ENCODE measurements around the gene NBEA.

Gene NBEA

GRCh38 chr13:35475212-35475959, 533.3 kb downstream of the NBEA start:
- peak; percentile 58 for DNase-seq (ENCODE audit: low spot score)

GRCh38 chr13:35475960-35476943, 534.2 kb downstream of the NBEA start, which contains the start of gene MAB21L1:
MAB21L1 (minus strand) TSS chr13:35476689; CDS start chr13:35476138, 551 bp downstream.
- peak; percentile 83 for DNase-seq (ENCODE audit: low spot score)

- DNase-seq (ENCODE audit: low spot score): no peak
Observed at GRCh38 chr13:35477386-35477946, 535.4 kb downstream of the NBEA start.

- DNase-seq (ENCODE audit: low spot score): no peak
Observed at GRCh38 chr13:35478271-35479037, 536.4 kb downstream of the NBEA start.

- no peak for DNase-seq (ENCODE audit: low spot score)
Observed at GRCh38 chr13:35479038-35479492, 537.0 kb downstream of the NBEA start.

DNA sequence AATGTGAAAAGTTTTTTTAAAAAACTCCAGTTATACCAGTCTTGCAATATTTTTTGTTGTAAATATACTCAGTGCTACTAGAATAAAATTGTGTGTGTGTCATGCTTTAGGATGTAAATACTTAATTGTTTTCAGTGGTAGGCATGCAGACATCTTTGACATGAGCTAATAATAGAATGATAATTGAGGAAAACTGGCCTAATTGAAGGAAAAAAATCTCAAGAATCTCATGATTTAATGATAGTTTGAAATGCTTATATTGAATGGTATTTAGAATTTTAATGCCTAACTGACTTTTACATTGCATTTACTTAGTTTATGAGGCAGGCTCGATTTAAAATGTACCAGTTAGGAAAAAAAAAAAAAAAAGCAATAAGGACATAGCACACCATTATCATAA, 537.6 kb downstream of the NBEA start:
- DNase-seq (ENCODE audit: low spot score): no peak

DNA sequence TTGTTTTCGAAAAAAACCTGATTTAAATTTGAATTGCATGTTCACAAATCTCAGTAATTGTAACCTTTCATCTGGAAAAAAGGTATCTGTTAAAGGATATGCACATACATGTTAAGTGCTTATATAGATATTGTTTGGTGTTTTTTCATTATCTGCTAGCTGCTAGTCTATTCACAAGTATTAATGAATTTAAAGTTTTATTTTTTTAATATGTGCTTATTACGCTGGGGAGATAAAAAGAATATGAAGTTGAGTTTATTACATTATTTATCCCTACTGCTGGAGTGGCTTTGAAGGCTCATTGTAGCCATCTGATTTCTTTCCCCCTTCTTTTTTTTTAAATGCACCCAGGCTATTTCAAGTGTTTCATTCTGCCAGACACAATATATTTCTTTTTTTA, 538.3 kb downstream of the NBEA start:
- no peak for DNase-seq (ENCODE audit: low spot score)

DNA sequence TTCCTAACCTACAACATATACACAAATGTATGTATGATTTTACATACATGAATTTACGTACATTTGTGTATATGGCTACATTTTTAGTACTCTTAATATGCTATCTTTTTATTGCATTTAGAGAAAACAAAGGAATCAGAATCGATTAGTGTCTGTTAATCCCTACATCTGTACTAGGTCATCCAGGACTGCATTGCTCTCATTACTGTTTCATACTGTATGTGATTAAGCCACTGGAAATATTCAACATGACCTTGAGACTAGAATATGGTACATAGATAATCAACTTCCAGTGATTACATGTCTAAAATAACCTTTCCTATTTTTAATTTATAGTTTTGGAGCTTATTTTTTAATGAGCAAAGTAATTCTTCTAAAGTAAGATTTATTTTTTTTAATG, 539.7 kb downstream of the NBEA start:
- no peak for DNase-seq (ENCODE audit: low spot score)

DNA sequence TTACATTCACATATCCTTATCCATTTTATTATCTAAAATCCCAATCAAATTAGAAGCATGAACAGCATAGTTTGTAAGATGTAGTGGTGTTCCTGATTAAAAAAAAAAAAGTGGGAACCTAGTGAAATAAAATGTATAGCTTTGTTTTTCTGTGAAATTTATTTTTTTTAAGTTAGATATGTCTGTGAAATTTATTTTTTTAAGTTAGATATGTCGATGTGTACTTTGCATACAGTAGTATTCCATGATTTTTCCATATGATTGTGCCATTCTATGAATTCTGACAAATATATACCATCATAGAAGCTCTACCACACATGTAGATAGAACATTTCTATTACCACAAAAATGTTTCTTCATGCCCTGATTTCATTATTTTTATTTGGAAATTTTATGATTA, 540.5 kb downstream of the NBEA start:
- DNase-seq (ENCODE audit: low spot score): no peak

DNA sequence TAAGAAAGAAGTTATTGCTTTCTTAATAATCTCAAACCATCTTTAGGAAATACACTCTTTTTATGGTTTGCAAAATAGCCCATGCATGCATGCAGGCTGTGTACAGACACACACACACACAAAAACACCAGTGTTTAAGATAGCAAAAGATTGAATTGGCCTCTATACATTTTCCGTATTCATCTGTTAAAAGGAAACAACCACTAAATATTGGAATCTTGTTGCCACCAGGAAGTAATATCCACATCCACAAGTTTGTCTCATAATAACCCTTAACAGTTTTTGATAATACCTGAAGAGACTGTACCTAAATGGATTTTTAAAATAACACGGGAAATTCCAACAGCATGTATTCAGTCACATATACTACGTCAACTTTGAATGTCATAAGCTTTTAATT, 541.7 kb downstream of the NBEA start:
- no peak for DNase-seq (ENCODE audit: low spot score)

GRCh38 chr13:35484384-35484783, 542.3 kb downstream of the NBEA start:
- no peak for DNase-seq (ENCODE audit: low spot score)

DNA sequence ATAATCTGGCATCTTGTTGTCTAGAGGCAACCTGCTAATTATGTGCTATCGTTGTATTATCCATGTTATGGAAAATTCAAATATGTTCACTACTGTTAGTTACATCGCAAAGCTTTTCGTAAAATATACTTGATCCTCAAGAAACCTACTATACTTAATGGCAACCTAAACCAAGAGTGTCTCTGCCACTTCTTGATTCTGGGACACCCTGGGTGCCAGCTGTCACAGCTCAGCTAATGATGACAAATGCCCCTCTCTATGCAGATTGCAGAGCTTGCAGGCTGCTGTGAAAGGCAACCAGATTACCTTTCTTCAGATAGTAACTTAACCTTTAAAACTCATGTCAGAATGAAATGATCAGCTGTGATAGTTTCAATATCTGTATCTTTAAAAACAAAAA, 543.4 kb downstream of the NBEA start:
- DNase-seq (ENCODE audit: low spot score): peak; percentile 51

DNA sequence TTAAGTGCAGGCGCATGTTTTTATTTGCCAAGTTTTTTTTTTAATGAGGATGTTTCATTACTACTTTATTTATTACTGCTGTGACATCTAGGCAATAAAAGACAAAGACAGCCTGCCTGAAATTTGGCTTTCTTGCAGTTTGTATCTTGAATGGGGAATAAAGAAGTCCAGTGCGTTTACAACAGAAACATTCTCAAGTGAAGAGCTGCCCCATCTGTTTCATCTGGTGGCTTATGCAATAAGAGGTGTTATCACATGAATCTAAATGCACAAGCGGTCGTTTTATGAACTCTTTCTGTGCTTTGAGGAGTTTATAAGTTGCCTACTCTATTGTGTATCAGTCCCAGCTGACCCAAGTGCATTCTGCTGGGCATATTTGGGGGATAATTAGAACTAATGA, 547.0 kb downstream of the NBEA start:
- no peak for DNase-seq (ENCODE audit: low spot score)

DNA sequence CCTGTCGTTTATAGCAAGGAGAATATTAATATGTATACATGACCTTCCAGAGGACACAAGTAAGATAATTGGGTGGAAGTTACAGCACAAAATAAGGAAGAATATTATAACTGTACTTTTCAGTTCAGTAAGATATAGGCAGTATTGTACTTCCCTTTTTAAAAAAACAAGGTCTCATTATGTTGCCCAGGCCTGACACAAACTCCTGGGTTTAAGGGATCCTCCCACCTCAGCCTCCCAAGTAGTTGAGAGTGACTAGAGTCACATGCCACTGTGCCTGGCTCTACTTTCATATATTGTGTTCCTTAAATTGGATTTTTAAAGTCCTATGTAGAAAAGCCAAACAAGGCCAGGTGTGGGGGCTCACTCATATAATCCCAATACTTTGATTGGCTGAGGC, 553.9 kb downstream of the NBEA start:
- DNase-seq (ENCODE audit: low spot score): no peak

DNA sequence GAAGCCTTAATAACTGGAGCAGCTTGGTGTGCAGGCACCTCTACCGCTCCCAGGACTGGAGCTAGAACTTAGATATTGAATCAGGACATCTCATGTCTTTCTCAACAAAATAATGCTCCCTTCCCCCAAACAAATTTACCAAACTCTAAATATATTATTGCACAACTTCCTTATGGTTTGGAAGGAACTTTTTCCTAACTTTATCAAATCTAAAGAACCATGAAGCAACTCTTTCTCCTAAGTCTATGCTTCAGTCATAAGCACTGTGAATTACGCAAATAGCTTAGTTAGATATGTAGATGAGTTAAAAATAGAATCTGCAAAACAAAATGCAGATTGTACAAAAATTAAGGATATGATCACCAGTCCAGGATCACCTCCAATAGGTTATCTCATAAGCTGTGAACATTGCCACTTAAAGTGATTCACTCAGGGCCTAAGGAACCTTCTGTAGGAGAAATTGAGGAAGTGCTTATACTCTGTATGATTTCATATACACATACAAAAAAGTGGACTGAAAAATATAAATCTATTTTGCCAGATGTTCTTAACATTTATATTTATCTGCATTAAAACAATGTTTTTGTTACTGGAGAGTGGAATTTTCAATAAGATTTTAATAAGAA, 554.8 kb downstream of the NBEA start:
- no peak for DNase-seq (ENCODE audit: low spot score)

DNA sequence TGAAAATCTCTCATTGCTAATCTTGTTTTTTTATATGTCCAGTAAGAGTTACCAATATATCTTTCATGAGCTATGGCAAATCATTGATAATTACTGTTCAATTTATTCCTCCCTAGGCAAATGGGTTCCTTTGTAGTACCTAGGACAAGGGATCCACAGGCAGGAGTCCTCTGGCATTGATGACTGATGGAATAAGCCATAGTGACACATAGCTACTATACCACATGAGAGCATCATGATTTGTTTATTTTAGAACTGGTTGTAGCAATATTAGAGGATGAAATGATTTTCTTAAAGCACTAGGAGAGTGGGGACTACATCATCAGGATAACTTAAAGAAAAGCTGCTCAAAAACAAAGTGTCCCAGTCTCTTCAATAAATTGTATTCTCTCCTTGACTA, 556.2 kb downstream of the NBEA start:
- no peak for DNase-seq (ENCODE audit: low spot score)

GRCh38 chr13:35499196-35499662, 557.2 kb downstream of the NBEA start:
- no peak for DNase-seq (ENCODE audit: low spot score)

GRCh38 chr13:35499676-35500075, 557.6 kb downstream of the NBEA start:
- DNase-seq (ENCODE audit: low spot score): no peak

DNA sequence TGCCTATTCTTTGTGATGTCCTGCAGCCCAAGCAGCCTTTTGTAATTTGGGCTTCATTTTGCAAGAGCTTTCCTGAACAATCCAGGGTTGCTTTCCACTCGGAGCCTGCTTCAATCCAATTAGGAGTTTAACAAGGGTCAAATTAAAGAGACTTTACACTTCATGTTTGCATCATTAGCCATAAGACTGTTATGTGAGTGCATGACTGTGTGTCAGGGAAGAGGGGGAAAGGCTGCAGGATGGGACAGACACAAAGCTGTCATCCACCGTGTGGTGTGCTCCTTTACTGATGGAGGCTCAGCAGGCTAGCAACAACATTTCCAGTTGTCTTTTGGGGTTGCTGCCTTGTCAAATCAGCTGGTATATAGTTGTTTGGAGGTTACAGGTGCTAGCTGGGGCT, 558.1 kb downstream of the NBEA start:
- no peak for DNase-seq (ENCODE audit: low spot score)

- DNase-seq (ENCODE audit: low spot score): no peak
Observed at GRCh38 chr13:35501661-35502235, 559.7 kb downstream of the NBEA start.

GRCh38 chr13:35502456-35502855, 560.4 kb downstream of the NBEA start:
- no peak for DNase-seq (ENCODE audit: low spot score)
